Activated naive CD4-positive, alpha-beta T cell treated with anti-CD3 and anti-CD28 coated beads, Interleukin-2, amount 50 U/mL, for 16 hours (primary cell): ENCODE measurements around the gene VAPA.

Experiments used
- DNase-seq: peaks from one replicate; pipeline ENCODE4 v3.0.0-alpha.2; 2020

The VAPA gene

GRCh38 chr18:10008006-10008647 lies 94.3 kb downstream of the VAPA start:
- DNase-seq = no peak
